WTC11 (cell line): ENCODE results near the gene BPIFB2. TPM values are rescaled to one million over a fixed set of nuclear protein-coding genes. Genes with fewer than 3 reads are reported as not detected.
A peak's percentile ranks its signal among the peaks of the same experiment; 100 is the strongest.

Experiments used
- ATAC-seq: fragments of 200-7000 bp; cut with Tn5 transposase; 2 replicates; pipeline ENCODE4 v1.10.0; 2021; ENCODE audit warnings: mild to moderate bottlenecking, moderate library complexity
- CTCF ChIA-PET: fragments of 300-600 bp; sonication (Branson Sonifier 250); formaldehyde crosslinking; loops from one replicate; lab custom pipeline; 2021; ENCODE audit warnings: antibody characterized with exemption; lab: Charles Lee
- POLR2A ChIA-PET: fragments of 350-600 bp; sonication (Branson Sonifier 250); formaldehyde crosslinking; loops from one replicate; lab custom pipeline; 2021; ENCODE audit warnings: antibody characterized with exemption; lab: Charles Lee
- DNase-seq: peaks from one replicate; pipeline ENCODE4 v3.0.0; 2021; ENCODE audit warnings: low spot score
- H3K27ac Mint-ChIP-seq: 2 replicates; pipeline ENCODE4 v1.8.0; 2021; ENCODE audit warnings: mixed read lengths
- H3K27me3 Mint-ChIP-seq: 2 replicates; pipeline ENCODE4 v1.8.0; 2021; ENCODE audit warnings: low read depth, mild to moderate bottlenecking, moderate library complexity, mixed read lengths
- H3K36me3 Mint-ChIP-seq: 2 replicates; pipeline ENCODE4 v1.8.0; 2021; ENCODE audit warnings: mixed read lengths
- H3K4me1 Mint-ChIP-seq: 2 replicates; pipeline ENCODE4 v1.8.0; 2022; ENCODE audit warnings: mixed read lengths
- H3K4me3 Mint-ChIP-seq: 2 replicates; pipeline ENCODE4 v1.8.0; 2021; ENCODE audit warnings: mild to moderate bottlenecking, moderate library complexity, mixed read lengths
- H3K9me3 Mint-ChIP-seq: 2 replicates; pipeline ENCODE4 v1.8.0; 2021; ENCODE audit warnings: mixed read lengths
- CBFB ChIP-seq: sonication (generic); formaldehyde crosslinking; IDR thresholded peaks from 2 replicates; pipeline ENCODE4 v1.8.1; 2022; ENCODE audit warnings: mild to moderate bottlenecking, low read depth, missing genetic modification reagents
- CREM ChIP-seq: sonication (generic); formaldehyde crosslinking; IDR thresholded peaks from 2 replicates; pipeline ENCODE4 v1.8.1; 2022; ENCODE audit warnings: mild to moderate bottlenecking, missing genetic modification reagents, moderate library complexity
- ELF4 ChIP-seq: sonication (generic); formaldehyde crosslinking; IDR thresholded peaks from 2 replicates; pipeline ENCODE4 v1.8.1; 2022; ENCODE audit warnings: low read depth, mild to moderate bottlenecking, moderate library complexity, missing genetic modification reagents
- IRF2 ChIP-seq: sonication (generic); formaldehyde crosslinking; IDR thresholded peaks from 2 replicates; pipeline ENCODE4 v1.8.0; 2022; ENCODE audit warnings: low read depth, missing genetic modification reagents, borderline replicate concordance
- NFATC4 ChIP-seq: fragments of 250-450 bp; sonication (Bioruptor Pico); IDR thresholded peaks from 2 replicates; pipeline ENCODE4 v1.9.0; 2021; ENCODE audit warnings: mild to moderate bottlenecking
- RORB ChIP-seq: fragments of 250-450 bp; sonication (Bioruptor Pico); IDR thresholded peaks from 2 replicates; pipeline ENCODE4 v1.9.0; 2021; ENCODE audit warnings: mild to moderate bottlenecking
- ZNF219 ChIP-seq: sonication (generic); formaldehyde crosslinking; IDR thresholded peaks from 2 replicates; pipeline ENCODE4 v1.8.0; 2023; ENCODE audit warnings: missing genetic modification reagents, mild to moderate bottlenecking, borderline replicate concordance
- total RNA-seq: library from RNA; stranded (reverse); gene quantifications from 3 replicates; pipeline ENCODE4 v1.2.3, GENCODE V29; 2021
- TF ChIP-seq, protein P1 (sequence below): fragments of 250-450 bp; sonication (Bioruptor Pico); IDR thresholded peaks from 2 replicates; pipeline ENCODE4 v1.9.0; 2021; ENCODE audit warnings: moderate library complexity, mild to moderate bottlenecking, inconsistent platforms, borderline replicate concordance
- TF ChIP-seq, protein P2 (sequence below): sonication (generic); formaldehyde crosslinking; IDR thresholded peaks from 2 replicates; pipeline ENCODE4 v1.8.0; 2023; ENCODE audit warnings: mild to moderate bottlenecking, missing genetic modification reagents
- TF ChIP-seq, protein P3 (sequence below): fragments of 250-450 bp; sonication (Bioruptor Pico); conservative IDR thresholded peaks from 2 replicates; pipeline ENCODE4 v1.9.0; 2021; ENCODE audit warnings: mild to moderate bottlenecking
- TF ChIP-seq, protein P4 (sequence below): sonication (generic); formaldehyde crosslinking; IDR thresholded peaks from 2 replicates; pipeline ENCODE4 v1.8.1; 2023; ENCODE audit warnings: mild to moderate bottlenecking, moderate library complexity, missing genetic modification reagents
- TF ChIP-seq, protein P5 (sequence below): sonication (generic); formaldehyde crosslinking; IDR thresholded peaks from 2 replicates; pipeline ENCODE4 v1.8.0; 2022; ENCODE audit warnings: mild to moderate bottlenecking, missing genetic modification reagents
- TF ChIP-seq, protein P6 (sequence below): fragments of 250-450 bp; sonication (Bioruptor Pico); IDR thresholded peaks from 2 replicates; pipeline ENCODE4 v1.9.0; 2021; ENCODE audit warnings: mild to moderate bottlenecking

Gene BPIFB2
- total RNA-seq, 1 experiment from 2014 or later: 0.09 TPM

DNA sequence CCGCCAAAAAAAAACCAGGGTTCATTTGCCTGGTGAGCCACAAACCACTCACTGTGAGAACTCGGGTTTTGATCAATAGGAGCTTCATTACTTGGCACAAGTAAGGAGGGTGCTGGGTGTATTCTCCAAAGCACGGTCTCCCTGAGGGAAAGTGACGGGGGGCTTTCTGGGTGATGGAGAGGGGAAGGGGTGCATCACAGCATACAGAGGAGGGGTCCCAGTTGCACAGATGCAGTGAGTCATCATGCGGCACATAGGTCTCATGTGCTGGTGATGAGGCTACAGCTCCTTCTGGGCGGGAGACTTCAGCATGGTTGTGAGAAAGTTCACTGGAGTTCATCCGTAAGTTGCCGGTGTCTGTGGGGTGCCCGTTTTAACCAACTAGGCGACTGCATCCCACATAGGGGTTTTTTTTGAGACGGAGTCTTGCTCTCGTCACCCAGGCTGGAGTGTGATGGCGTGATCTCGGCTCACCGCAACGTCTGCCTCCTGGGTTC lies 39.5 kb upstream of the BPIFB2 start:
- DNase-seq: peak; percentile 2
- Mint-ChIP-seq H3K4me1 (no peaks in the 10 kb centered on the region; the same call in 1 of the 2 replicates), H3K4me3 (no peak overlapping the region)

DNA sequence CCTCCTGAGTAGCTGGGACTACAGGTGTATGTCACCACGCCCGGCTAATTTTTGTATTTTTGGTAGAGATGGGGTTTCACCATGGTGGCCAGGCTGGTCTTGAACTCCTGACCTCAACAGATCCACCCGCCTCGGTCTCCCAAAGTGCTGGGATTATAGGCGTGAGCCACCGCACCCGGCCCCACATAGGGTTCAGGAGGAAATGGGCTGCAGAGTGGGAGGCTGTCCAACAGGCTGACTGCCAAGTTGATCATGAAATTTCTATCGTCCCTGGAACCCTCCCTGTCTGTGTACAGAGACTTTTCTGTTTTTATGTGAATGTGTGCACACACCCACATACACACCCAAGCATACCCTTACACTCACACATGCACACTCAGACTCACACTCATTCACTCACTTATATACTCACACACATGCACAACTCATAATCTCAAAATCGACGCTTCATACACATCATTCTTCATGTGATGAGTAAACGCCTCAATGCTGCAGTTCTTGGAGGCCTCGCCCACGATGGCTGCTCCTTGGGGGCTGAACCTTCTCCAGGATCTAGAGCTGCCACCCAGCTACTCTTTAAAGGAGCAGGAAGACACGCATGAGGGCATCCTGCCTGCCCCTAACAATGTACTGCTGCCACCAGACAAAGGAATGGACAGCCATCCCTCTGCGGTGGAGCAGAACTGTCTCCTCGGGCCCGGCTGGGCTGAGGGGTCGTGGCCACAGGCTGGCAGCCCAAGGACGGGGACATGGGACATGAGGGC lies 38.8 kb upstream of the BPIFB2 start:
- H3K27ac Mint-ChIP-seq: no peak overlapping the region
- ATAC-seq (no peak), DNase-seq (peak; percentile 3)
- H3K4me3 Mint-ChIP-seq: no peak overlapping the region
- no peaks in the 10 kb centered on the region for H3K36me3 Mint-ChIP-seq
- no peaks in the 10 kb centered on the region for H3K9me3 Mint-ChIP-seq
- peaks cover under 1% of the 10 kb centered on the region; the same call in 1 of the 2 replicates for H3K4me1 Mint-ChIP-seq
- no peak for TF ChIP-seq RORB (CRISPR knock-in tag)
- TF ChIP-seq, protein P1, sequence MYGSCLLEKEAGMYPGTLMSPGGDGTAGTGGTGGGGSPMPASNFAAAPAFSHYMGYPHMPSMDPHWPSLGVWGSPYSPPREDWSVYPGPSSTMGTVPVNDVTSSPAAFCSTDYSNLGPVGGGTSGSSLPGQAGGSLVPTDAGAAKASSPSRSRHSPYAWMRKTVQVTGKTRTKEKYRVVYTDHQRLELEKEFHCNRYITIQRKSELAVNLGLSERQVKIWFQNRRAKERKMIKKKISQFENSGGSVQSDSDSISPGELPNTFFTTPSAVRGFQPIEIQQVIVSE (CRISPR knock-in tag): no peak
- no peak for TF ChIP-seq CREM
- TF ChIP-seq, protein P2, sequence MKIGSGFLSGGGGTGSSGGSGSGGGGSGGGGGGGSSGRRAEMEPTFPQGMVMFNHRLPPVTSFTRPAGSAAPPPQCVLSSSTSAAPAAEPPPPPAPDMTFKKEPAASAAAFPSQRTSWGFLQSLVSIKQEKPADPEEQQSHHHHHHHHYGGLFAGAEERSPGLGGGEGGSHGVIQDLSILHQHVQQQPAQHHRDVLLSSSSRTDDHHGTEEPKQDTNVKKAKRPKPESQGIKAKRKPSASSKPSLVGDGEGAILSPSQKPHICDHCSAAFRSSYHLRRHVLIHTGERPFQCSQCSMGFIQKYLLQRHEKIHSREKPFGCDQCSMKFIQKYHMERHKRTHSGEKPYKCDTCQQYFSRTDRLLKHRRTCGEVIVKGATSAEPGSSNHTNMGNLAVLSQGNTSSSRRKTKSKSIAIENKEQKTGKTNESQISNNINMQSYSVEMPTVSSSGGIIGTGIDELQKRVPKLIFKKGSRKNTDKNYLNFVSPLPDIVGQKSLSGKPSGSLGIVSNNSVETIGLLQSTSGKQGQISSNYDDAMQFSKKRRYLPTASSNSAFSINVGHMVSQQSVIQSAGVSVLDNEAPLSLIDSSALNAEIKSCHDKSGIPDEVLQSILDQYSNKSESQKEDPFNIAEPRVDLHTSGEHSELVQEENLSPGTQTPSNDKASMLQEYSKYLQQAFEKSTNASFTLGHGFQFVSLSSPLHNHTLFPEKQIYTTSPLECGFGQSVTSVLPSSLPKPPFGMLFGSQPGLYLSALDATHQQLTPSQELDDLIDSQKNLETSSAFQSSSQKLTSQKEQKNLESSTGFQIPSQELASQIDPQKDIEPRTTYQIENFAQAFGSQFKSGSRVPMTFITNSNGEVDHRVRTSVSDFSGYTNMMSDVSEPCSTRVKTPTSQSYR (CRISPR knock-in tag): no peak
- no peak for TF ChIP-seq NFATC4 (CRISPR knock-in tag)
- TF ChIP-seq, protein P3, sequence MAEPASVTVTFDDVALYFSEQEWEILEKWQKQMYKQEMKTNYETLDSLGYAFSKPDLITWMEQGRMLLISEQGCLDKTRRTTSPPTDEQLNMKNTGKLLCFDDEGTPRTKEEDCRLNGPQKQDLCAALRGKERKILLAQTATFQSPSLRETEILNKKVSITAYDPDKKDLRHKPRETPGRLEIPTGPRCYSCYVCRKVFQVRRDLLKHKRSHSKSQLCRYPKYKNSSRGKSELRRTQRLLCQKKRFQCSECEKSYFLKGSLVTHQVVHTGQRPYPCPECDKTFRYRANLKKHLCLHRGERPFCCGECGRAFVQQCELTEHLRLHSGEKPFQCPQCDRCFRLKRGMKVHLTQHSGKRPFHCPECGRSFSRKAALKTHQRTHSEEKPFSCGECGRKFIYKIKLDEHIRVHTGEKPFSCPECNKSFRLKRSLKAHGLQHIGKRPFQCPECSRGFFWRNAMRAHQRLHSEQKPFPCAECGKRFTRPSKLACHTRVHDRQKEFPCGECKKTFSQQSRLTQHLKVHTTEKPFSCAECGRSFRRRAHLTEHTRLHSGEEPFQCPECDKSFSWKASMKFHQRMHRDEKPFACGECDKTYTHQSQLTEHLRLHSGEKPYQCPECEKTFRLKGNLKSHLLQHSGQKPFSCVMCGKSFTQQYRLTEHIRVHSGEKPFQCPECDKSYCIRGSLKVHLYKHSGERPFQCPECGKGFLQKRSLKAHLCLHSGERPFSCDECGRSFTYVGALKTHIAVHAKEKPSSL (CRISPR knock-in tag): no peak
- TF ChIP-seq ZNF219 (CRISPR knock-in tag): no peak
- TF ChIP-seq, protein P4, sequence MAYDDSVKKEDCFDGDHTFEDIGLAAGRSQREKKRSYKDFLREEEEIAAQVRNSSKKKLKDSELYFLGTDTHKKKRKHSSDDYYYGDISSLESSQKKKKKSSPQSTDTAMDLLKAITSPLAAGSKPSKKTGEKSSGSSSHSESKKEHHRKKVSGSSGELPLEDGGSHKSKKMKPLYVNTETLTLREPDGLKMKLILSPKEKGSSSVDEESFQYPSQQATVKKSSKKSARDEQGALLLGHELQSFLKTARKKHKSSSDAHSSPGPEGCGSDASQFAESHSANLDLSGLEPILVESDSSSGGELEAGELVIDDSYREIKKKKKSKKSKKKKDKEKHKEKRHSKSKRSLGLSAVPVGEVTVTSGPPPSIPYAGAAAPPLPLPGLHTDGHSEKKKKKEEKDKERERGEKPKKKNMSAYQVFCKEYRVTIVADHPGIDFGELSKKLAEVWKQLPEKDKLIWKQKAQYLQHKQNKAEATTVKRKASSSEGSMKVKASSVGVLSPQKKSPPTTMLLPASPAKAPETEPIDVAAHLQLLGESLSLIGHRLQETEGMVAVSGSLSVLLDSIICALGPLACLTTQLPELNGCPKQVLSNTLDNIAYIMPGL (CRISPR knock-in tag): no peak
- no peak for TF ChIP-seq CBFB (CRISPR knock-in tag)
- TF ChIP-seq, protein P5, sequence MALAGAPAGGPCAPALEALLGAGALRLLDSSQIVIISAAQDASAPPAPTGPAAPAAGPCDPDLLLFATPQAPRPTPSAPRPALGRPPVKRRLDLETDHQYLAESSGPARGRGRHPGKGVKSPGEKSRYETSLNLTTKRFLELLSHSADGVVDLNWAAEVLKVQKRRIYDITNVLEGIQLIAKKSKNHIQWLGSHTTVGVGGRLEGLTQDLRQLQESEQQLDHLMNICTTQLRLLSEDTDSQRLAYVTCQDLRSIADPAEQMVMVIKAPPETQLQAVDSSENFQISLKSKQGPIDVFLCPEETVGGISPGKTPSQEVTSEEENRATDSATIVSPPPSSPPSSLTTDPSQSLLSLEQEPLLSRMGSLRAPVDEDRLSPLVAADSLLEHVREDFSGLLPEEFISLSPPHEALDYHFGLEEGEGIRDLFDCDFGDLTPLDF: no peak
- TF ChIP-seq, protein P6, sequence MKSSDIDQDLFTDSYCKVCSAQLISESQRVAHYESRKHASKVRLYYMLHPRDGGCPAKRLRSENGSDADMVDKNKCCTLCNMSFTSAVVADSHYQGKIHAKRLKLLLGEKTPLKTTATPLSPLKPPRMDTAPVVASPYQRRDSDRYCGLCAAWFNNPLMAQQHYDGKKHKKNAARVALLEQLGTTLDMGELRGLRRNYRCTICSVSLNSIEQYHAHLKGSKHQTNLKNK (CRISPR knock-in tag): no peak
- no peak for TF ChIP-seq IRF2 (CRISPR knock-in tag)
- POLR2A ChIA-PET: no interaction called here
- CTCF ChIA-PET: no interaction called here
- no peaks in the 10 kb centered on the region; the same call in none of the 2 replicates for H3K27me3 Mint-ChIP-seq

More for the DNA sequence above, 39.5 kb upstream of the BPIFB2 start:
- no peak for TF ChIP-seq ELF4 (CRISPR knock-in tag)
- TF ChIP-seq IRF2 (CRISPR knock-in tag): no peak
- no peak overlapping the region for H3K27ac Mint-ChIP-seq
- no peaks in the 10 kb centered on the region for H3K9me3 Mint-ChIP-seq
- CTCF ChIA-PET: interaction anchor here (0.7 kb wide), 1 partner anchor 16 kb away, joined by 3 read pairs; no protein-coding TSS in a partner anchor
- no peaks in the 10 kb centered on the region for H3K36me3 Mint-ChIP-seq
- H3K27me3 Mint-ChIP-seq: no peaks in the 10 kb centered on the region; the same call in none of the 2 replicates
- ATAC-seq: no peak
- POLR2A ChIA-PET: no interaction called here
